Ishikawa (cell line): ENCODE results near the gene NAAA.

Experiments
- CREB1 ChIP-seq: IDR thresholded peaks from 2 replicates; pipeline ENCODE4 v1.6.1; 2012; ENCODE audit warnings: low read depth
- EP300 ChIP-seq: IDR thresholded peaks from 2 replicates; pipeline ENCODE4 v1.6.1; 2012; ENCODE audit warnings: borderline replicate concordance
- RAD21 ChIP-seq: IDR thresholded peaks from 2 replicates; pipeline ENCODE4 v1.6.1; 2012; ENCODE audit warnings: low read depth

DNA sequence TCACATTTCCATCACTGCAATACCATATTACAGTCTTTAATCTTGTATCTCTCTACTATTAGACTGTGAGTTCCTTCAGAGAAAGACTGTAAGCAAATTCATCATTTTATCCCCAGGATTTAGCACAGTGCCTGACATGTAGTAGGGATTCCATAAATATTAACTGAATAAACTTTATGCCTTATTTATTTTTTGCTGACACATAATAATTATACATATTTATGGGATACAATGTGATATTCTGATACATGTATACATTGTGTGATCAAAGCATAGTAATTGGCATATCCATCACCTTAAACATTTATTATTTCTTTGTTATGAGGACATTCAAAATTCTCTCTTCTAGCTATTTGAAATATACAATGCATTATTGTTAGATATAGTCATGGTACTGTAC, 42.3 kb downstream of the NAAA start:
- TF ChIP-seq CREB1: no peak
- TF ChIP-seq RAD21: no peak
- no peak for TF ChIP-seq EP300
